Activated CD8-positive, alpha-beta memory T cell treated with anti-CD3 and anti-CD28 coated beads for 1 hour (primary cell): Measurements from ENCODE around the gene POLR2B.
"Not testable (repeated sequence)": the region's sequence is repeated elsewhere in the genome, so short reads cannot be mapped to it uniquely, and the experiment has no call there.

ENCODE experiments used
- DNase-seq, 2 donors: peaks; one replicate each; pipeline ENCODE4 v3.0.0-alpha.2; 2020; ENCODE audit warnings: low read depth in 1 of 2; ENCODE audit errors: extremely low read depth in 1 of 2

POLR2B gene

DNA sequence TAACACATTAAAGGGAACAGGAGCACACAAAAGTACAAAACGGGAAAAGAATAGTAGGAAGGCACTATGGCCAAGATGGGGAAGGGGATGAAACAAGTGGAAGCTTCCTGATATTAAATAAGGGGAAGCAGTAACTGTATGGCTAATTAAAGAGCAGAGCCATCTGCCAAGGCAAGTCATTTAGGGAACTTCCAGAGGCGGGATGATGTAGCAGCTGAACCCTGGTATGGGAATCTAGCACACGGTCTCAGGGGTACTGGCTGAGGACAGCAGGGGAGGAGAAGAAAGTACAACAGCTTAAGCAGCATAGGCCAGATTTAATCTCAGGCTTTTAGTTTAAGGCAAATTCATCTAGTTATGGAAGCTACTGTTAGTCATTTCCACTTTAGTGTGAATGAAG lies 72.4 kb downstream of the POLR2B start:
- no peak for DNase-seq

DNA sequence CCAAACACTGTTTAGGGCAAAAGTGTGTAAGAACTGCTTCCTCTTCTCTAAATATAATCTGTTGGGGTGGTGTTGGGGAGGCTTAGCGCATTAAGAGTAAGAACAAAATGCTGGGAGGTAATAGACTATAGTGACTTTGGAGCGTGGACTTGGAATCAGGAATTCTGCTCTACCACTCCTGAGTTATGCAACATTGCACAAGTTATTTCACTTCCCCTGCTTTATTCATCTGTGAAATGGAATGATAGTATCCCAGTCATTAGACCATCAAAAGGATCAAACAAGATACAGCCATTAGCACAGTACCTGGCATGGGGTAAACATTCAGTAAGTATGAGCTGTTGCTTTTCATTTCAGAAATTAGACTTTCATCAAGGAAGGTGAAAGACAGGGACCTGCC lies 72.8 kb downstream of the POLR2B start:
- DNase-seq, result no peak

DNA sequence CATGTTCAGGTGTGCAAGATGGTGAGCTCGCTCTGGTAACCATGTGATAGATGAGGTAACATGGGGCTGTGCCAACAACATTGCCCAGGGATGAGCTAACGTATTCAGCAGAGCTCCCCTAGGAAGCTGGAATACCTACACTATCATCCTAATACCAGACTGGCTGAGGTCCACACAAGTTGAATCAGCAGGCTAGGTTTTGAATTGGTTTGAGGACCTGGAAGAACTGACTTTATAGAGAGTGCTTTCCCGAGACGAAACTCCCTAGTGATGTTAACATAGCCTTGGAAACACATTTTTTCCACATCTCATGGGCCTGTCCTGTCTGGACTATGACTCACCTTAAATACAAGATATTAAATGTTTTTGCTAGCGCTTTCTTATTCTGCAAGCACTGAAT lies 74.8 kb downstream of the POLR2B start:
- DNase-seq, result no peak

DNA sequence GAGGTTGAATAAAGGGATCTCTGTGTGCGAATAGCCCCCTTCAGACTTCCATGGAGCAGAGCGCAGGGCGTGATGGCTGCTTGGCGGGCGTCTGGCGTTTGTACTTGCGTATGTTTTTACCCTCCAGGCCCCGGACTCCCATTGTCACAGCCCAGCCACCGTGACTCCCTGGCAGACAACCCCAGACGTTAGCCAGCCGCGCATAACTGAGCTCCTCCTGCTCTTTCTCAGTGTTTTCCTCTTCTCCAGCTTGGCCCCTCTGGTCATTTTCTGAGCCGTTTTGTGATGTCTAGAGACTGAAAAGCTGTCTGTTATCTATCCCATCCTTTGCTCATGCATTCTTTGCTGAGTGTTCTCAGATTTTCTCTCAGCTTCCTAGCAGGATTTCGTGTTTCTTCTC lies 77.2 kb downstream of the POLR2B start:
- no peak for DNase-seq

DNA sequence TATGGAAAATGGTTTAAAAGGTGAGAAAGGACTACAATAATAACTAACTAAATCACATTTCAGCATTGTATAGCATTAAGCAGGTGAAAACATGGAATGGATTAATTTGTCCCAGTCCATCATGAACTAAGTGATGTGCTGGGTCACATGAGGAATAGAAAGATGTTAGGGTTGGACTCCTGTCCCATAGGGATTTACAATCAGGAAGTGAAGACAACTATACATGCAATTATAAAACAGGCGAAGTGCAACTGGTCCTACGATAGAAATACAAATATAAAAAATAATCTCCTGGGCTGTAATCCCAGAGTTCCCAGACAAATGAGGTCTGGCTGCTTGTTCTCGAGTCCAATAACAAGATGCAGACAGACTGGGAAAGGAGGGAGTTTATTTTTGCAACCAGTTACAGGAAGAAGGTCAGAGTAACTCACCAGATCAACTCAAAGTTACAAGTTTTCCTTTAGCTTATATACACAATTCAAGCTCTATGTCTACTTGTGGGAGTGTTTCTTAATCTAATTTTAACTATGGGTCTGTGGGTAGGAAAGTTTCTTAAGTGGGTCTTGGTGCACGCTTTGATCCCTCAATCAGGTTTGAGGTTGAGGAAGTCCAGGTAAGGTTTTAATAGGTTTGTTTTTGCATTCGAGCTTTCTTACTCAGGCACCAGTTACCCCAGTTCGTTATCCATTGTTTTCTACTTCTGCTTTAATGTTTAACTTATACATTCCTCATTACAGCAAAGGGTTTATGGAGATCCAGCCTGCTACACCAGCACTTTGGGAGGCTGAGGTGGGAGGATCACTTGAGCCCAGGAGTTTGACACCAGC lies 81.4 kb downstream of the POLR2B start:
- DNase-seq, result no peak

DNA sequence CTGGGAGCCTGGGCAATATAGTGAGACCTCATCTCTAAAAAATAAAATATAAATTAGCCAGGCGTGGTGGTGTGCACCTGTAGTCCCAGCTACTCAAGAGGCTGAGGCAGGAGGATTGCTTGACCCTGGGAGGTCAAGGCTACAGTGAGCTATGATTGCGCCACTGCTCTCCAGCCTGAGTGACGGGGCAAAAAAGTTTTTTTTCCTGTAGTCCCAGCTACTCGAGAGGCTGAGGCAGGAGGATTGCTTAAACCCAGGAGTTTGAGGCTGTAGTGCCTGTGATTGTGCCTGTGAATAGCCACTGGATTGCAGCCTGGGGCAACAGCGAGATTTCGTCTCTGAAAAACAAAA lies 82.0 kb downstream of the POLR2B start:
- DNase-seq, result not testable (repeated sequence)

DNA sequence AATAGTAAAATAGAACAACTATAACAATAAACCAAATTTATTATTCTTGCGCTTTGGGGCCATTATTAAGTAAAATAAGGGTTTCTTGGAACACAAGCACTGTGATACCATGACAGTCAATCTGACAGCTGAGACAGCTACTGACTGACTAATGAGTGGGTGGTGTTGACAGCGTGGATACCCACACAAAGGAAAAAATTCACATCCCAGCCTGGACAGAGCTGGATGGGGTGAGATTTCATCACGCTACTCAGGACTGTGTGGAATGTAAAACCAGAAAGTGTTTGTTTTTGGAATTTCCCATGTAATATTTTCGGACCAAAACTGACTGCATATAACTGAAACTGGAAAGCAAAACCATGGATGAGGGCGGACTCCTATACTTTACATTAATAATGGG lies 82.7 kb downstream of the POLR2B start:
- DNase-seq, result no peak

DNA sequence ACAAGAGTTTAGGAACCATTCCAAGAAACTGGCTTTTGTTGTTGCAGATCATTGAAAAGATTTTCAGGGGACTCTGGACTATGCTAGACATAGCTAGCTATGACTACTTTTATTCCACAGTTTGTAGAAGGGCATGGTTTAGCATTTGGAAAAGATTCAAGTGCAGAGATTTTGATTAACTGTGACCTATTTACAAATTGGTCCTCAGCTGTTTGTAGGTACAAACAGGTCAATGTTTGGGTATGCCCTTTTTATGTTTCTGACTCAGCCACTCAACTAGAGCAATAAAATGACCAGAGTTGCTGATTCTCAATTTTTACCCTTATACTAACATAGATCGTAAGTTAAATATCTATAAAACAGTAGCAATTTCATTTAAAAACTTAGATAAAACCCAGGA lies 84.8 kb downstream of the POLR2B start:
- no peak for DNase-seq

DNA sequence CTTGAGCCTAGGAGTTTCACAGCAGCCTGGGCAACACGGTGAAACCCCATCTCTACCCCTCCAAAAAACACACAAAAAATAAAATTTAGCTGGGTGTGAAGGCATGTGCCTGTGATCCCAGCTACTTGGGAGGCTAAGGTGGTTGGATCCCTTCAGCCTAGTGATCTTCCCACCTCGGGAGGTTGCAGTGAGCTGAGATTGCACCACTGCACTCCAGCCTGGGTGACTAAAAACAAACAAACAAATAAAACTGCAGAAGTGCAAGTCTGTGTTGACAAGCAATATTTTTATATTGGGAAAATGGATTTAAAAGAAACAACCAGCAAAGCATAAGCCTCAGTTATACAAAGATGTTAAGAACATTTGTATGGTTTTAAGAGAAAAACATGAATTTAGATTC lies 85.4 kb downstream of the POLR2B start:
- no peak for DNase-seq

DNA sequence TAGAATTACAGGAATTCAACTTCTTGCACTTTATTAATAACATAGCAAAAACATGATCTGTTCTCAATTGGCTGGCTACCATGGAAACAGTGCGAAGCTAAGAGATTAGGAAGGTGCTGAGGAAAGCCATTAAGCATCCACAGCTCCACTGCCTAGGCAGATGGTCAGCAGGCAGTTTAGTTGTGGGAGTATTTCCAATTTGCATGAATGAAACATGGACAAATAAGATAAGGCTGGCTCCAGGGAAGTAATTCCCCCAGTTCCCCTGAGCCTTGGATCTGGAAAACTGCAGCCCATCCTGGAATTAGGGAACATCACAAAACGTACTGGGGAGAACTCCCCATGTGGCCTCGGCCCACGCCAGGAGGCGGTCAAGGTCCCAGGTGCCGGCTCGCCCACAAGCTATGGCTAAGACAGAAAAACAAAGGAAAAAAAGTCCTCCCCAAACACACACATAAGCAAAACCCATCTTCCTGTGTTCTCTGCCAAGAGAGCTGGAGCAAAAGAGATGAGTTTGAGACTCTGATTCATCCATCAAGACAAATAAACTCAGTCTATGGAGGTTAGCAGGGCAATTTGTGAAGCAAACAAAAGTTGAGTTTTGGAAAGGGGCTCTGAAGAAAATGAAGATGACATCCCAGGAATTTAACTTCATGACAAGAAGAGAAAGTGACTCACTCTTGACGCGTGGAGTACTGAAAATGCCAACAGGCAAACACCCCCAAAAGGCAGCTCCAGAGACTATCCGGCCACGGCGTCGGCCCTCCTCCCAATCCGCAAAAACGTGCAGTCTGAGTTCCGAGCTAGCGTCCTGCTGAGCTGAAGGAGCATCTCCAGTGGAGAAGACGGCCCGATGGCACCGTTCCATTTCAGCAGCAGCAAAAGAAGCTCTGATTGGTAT lies 86.4 kb downstream of the POLR2B start:
- no peak for DNase-seq

DNA sequence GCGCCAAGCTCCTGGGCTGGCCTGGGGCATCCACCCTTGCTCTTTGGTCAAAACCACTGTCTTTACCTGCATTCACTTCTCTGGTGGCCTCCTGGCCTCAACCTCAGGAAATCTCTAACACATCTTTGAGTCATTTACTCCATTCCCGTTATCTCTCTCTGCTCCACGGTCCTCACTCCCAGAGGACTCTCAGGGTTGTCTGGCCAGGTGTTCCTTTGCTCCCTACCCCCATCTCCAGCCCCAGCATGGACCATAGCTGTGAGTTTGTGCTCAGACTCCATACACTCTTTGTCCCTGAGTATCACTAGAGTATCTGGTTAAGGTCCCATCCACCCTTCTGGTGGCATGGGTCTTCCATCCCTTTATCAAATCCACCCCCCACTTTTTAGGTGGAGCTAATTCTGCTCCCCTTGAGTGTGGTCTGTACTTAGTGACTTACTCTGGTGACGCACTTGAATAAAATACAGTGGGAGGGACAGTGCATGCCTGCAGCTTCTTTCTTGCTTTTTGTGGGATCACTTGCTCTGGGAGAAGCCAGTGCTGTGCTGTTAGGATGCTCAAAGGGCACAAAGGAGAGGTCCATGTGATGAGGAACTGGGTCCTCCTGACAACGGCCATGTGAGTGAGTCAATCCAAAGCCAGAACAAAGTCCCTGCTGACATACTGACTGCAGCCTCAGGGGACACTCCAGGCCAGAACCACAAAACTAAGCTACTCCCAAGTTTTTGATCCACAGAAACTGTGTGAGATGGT lies 87.2 kb downstream of the POLR2B start:
- DNase-seq, result no peak

DNA sequence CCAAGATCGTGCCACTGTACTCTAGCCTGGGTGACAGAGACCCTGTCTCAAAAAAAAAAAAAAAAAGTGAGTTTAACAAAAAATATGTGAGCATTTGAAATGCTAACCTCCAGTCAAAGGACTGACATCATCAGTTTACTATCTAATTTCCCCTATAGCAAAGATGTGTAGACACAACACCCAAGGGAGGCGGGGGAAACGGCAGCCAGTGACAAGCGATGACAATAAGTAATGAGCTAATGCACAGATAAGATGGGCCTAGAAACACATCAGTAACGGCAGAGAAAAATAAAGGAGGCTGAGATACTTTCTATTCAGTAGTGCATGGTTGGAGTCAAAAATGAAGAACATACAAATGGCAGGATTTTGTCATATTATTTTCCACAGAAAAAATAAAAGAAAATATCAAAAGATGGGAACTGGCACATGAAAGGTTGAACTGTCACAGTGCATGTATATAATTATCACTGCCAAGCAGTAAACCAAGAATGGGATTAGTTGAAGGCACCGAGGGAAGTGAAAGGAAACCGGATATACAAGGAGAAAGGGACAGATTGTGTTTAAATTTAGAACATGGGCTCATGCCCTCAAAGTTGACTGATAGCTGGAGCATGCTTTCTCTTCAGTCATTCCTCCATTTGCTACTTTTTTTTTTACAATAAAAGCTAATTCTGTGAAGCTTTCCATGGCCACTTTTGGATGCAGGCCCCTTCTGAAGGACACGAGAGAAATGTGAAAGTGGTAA lies 89.7 kb downstream of the POLR2B start:
- DNase-seq, result no peak

DNA sequence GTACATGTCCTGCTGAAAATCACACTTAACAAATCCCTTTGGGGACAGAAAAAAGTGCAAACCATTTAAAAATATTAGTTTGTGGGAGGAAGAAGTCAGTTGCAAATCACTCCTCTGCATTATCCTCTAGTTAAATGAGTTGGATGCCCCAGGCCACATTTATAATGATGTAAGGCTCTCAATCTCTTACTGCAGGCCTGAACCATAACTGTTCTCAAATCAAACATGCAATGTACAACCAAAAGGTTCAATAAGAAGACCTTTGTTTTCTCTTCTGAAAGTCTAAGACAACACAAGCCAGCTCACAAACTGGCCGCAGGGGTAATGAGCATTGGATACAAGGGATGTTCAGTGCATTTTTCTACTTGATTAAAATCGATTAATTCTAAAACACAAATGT lies 91.8 kb downstream of the POLR2B start:
- DNase-seq, result no peak

DNA sequence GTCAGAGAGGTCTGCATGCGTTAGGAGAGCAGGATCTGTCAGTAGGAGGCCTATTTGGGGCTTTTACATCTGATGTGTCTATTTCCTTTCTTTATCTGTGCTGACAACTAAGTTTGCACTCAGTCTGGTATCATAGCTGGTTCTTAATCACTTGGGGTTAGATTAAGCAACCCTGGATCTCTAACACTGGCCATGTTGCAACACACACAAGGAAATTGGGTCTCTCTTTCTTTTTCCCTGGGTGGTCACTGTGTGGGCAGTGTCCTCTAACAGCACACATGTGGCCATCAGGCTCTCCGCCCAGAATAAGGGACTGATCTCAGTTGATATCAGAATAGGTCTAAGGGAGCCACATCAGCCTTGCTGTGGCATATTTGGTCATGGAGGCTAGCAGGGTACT lies 92.6 kb downstream of the POLR2B start:
- DNase-seq, result no peak

DNA sequence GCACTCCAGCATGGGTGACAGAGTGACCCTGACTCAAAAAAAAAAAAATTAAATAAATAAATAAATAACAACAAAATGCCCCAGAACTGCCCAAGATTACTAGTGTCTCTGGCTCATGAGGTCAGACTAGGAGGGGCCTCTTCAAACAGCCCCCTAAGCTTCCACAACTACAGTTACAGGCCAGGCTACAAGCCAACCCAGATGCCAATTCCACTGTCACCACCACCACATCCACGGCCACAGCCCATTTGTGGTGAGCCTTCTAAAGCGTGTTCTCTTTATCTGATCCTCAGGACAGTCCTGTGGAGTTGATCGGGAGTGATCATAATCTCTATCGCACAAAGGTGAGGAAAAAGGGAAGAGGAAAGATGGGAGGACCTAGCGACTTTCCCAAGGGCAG lies 94.9 kb downstream of the POLR2B start:
- no peak for DNase-seq

DNA sequence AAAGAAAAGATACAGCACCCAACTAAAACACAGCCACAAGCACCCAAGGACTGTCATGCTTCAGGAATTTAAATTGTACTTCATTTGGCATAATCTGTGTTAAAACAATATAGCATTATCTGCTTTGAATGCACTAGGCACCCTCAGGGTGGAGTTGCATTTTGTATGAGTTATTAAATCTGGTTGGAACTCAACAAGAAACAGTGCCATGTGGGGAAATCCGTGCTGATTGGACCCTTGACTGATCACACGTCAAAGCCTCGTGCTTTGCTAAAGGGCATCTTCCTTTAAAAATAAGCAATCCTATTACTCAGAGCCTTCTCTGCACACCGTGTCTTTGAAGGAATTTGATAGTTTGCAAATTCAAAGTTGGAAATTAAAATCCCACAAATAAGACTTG lies 96.0 kb downstream of the POLR2B start:
- no peak for DNase-seq

DNA sequence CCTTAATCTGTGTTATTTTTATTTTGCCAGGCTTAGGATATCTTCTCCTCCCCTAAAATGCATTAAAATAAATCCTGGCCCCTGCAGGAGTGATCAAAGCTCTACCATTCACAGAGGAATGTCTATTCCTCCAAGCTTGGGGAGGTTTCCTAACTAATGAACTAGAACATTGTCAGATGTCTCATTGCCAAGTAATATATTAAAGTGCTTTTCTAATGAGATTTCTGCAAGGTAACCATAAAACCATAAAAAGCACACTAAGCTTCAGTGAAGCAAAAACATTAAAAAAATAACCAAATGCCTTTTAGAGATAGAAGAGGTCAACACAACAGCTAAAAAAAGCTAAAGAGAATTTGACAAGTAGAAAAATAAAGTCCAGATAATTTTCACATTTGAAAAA lies 96.7 kb downstream of the POLR2B start:
- no peak for DNase-seq

DNA sequence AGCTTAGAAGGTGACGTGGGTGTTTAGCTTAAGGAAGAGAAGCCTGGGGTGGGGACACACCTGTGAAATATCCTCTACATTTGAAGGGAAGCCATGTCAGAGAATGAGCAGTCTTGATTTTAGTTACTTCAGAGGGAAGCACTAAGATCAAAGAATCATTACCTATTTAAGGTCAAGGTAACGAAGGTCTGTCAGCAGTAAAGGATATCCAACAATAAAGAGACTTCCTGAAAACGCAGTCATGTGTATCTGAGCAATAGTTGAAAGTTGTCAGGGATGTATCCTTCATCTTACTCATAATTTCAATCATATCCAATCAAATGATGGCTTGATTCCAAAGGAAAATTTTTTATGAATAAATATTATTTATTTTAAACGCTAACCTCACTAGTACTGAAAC lies 98.0 kb downstream of the POLR2B start:
- DNase-seq, result no peak

DNA sequence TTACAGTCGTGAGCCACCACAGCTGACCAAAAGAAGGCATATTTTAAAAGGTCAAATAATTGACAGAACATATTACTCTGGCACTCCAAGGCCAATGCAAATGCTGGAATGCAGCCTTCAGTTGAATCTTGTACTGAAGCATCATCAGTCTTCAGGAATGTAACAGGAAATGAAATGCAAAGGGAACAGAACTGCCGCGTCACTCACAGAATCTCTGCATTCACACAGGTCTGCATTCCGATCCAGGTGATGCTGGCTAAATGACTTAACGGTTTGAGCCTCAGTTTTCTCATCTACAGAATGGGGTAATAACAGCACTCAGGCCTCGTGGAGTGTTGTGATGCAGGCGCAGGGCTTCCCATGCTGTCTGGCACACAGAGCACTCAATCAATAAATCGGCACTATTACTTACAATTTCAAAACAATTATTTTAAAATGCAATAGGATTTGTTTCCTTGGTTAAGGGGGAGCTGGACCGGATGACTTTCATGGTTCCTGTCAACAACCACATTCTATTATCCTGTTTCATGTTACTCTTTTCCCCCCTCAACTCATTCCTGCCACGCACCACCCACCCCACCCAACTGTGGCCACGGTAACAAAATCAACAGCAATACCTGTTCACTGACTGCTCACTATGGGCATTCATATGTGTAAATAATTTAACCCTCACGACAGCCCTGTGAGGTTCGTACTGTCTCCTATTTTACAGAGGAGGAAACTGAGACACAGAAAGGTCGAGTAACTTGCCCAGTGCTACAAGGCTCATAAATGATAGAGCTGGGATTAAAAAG lies 99.1 kb downstream of the POLR2B start:
- DNase-seq, result no peak
